ENCODE data around the gene KRT77.
"Not testable (repeated sequence)": the region's sequence is repeated elsewhere in the genome, so short reads cannot be mapped to it uniquely, and the experiment has no call there.

The KRT77 gene

GRCh38 chr12:52672321-52672933 lies 30.9 kb downstream of the KRT77 start:
- DNase-seq (ENCODE audit: low spot score) (no peak), ATAC-seq (ENCODE audit: low read depth) (peak; percentile 93)
- Histone ChIP-seq H3K27me3 (ENCODE audit: insufficient read depth, poor library complexity, severe bottlenecking) (no peaks in the 10 kb centered on the region), H3K4me3 (ENCODE audit: severe bottlenecking) (no peak overlapping the region), H3K36me3 (ENCODE audit: low read depth) (no peaks in the 10 kb centered on the region), H3K4me1 (ENCODE audit: insufficient read depth, poor library complexity, severe bottlenecking) (peaks cover 10% of the 10 kb centered on the region), H3K27ac (ENCODE audit: poor library complexity, severe bottlenecking) (no peak overlapping the region), H3K9me3 (ENCODE audit: severe bottlenecking) (no peaks in the 10 kb centered on the region)
- TF ChIP-seq CTCF (IDR thresholded peaks at IDR 0.05; ENCODE audit: poor library complexity, severe bottlenecking), result no peak

- H3K27ac ChIP-seq (ENCODE audit: poor library complexity, severe bottlenecking), result no peak overlapping the region
- no peak for TF ChIP-seq CTCF (IDR thresholded peaks at IDR 0.05; ENCODE audit: poor library complexity, severe bottlenecking)
- ATAC-seq (ENCODE audit: low read depth) (peak; percentile 20; the same call in 1 of the 3 replicates), DNase-seq (ENCODE audit: low spot score) (no peak)
- H3K4me1 ChIP-seq (ENCODE audit: insufficient read depth, poor library complexity, severe bottlenecking), result peaks cover 10% of the 10 kb centered on the region
- H3K9me3 ChIP-seq (ENCODE audit: severe bottlenecking), result no peaks in the 10 kb centered on the region
- H3K36me3 ChIP-seq (ENCODE audit: low read depth), result no peaks in the 10 kb centered on the region
- no peak overlapping the region for H3K4me3 ChIP-seq (ENCODE audit: severe bottlenecking)
- H3K27me3 ChIP-seq (ENCODE audit: insufficient read depth, poor library complexity, severe bottlenecking), result no peaks in the 10 kb centered on the region
These were observed 32.4 kb downstream of the KRT77 start for GRCh38 chr12:52670961-52671360.

GRCh38 chr12:52670506-52670905 lies 32.8 kb downstream of the KRT77 start:
- Histone ChIP-seq H3K36me3 (ENCODE audit: low read depth) (no peaks in the 10 kb centered on the region), H3K27me3 (ENCODE audit: insufficient read depth, poor library complexity, severe bottlenecking) (no peaks in the 10 kb centered on the region), H3K27ac (ENCODE audit: poor library complexity, severe bottlenecking) (no peak overlapping the region), H3K4me3 (ENCODE audit: severe bottlenecking) (no peak overlapping the region), H3K9me3 (ENCODE audit: severe bottlenecking) (no peaks in the 10 kb centered on the region), H3K4me1 (ENCODE audit: insufficient read depth, poor library complexity, severe bottlenecking) (peaks cover 10% of the 10 kb centered on the region)
- TF ChIP-seq CTCF (IDR thresholded peaks at IDR 0.05; ENCODE audit: poor library complexity, severe bottlenecking), result no peak
- ATAC-seq (ENCODE audit: low read depth), result no peak
- DNase-seq (ENCODE audit: low spot score), result no peak

GRCh38 chr12:52669941-52670340 lies 33.4 kb downstream of the KRT77 start:
- not testable (repeated sequence) for H3K27ac ChIP-seq (ENCODE audit: poor library complexity, severe bottlenecking); ATAC-seq (ENCODE audit: low read depth); H3K36me3 ChIP-seq (ENCODE audit: low read depth); H3K9me3 ChIP-seq (ENCODE audit: severe bottlenecking); H3K27me3 ChIP-seq (ENCODE audit: insufficient read depth, poor library complexity, severe bottlenecking); DNase-seq (ENCODE audit: low spot score); H3K4me3 ChIP-seq (ENCODE audit: severe bottlenecking)
- H3K4me1 ChIP-seq (ENCODE audit: insufficient read depth, poor library complexity, severe bottlenecking), result peaks cover 10% of the 10 kb centered on the region

GRCh38 chr12:52669426-52669825 lies 33.9 kb downstream of the KRT77 start:
- Histone ChIP-seq H3K36me3 (ENCODE audit: low read depth) (no peaks in the 10 kb centered on the region), H3K4me3 (ENCODE audit: severe bottlenecking) (no peak overlapping the region), H3K27ac (ENCODE audit: poor library complexity, severe bottlenecking) (no peak overlapping the region), H3K27me3 (ENCODE audit: insufficient read depth, poor library complexity, severe bottlenecking) (no peaks in the 10 kb centered on the region), H3K4me1 (ENCODE audit: insufficient read depth, poor library complexity, severe bottlenecking) (peaks cover 10% of the 10 kb centered on the region), H3K9me3 (ENCODE audit: severe bottlenecking) (no peaks in the 10 kb centered on the region)
- TF ChIP-seq CTCF (IDR thresholded peaks at IDR 0.05; ENCODE audit: poor library complexity, severe bottlenecking), result no peak
- ATAC-seq (ENCODE audit: low read depth), result no peak
- DNase-seq (ENCODE audit: low spot score), result no peak
